Measurements from ENCODE around the gene ZNF691. TPM values are rescaled to one million over a fixed set of nuclear protein-coding genes. Genes with fewer than 3 reads are reported as not detected.

Gene ZNF691
- polyA plus RNA-seq (2012; ENCODE audit: insufficient read length, low read depth): 11.0 TPM

GRCh38 chr1:42846257-42847110, at the start of gene ZNF691:
ZNF691 (plus strand) TSS chr1:42846613; CDS start chr1:42849659, 3,046 bp downstream.
- TF ChIP-seq TAF1 (IDR thresholded peaks at IDR 0.05; ENCODE audit: borderline replicate concordance, insufficient read depth, low read length) (peak; percentile 59; the same call in 1 of the 2 replicates), FOXP2 (optimal IDR thresholded peaks at IDR 0.05; ENCODE audit: borderline replicate concordance, extremely low read depth, extremely low read length, insufficient read depth) (no peak), REST (IDR thresholded peaks at IDR 0.05; ENCODE audit: insufficient read depth in 1 of 2, low read depth in 2 of 2, low read length in 2 of 2) (0 out of 4 replicates have a peak, but pooled peaks of 1 of the 2 experiments have one; percentile 5), POLR2AphosphoS5 (IDR thresholded peaks at IDR 0.05; ENCODE audit: low read depth, low read length) (peak; percentile 87), SIN3A (IDR thresholded peaks at IDR 0.05; ENCODE audit: borderline replicate concordance, insufficient read depth, low read length) (no peak)

- TF ChIP-seq POLR2AphosphoS5 (IDR thresholded peaks at IDR 0.05; ENCODE audit: low read depth, low read length): no peak
- TF ChIP-seq FOXP2 (optimal IDR thresholded peaks at IDR 0.05; ENCODE audit: borderline replicate concordance, extremely low read depth, extremely low read length, insufficient read depth): no peak
- TF ChIP-seq SIN3A (IDR thresholded peaks at IDR 0.05; ENCODE audit: borderline replicate concordance, insufficient read depth, low read length): no peak
- no peak for TF ChIP-seq TAF1 (IDR thresholded peaks at IDR 0.05; ENCODE audit: borderline replicate concordance, insufficient read depth, low read length)
- no peak for TF ChIP-seq REST (IDR thresholded peaks at IDR 0.05; ENCODE audit: insufficient read depth in 1 of 2, low read depth in 2 of 2, low read length in 2 of 2)
These were observed 49.0 kb upstream of the ZNF691 start for GRCh38 chr1:42797414-42797813.

GRCh38 chr1:42797979-42798378, 48.4 kb upstream of the ZNF691 start:
- TF ChIP-seq TAF1 (IDR thresholded peaks at IDR 0.05; ENCODE audit: borderline replicate concordance, insufficient read depth, low read length): no peak
- TF ChIP-seq POLR2AphosphoS5 (IDR thresholded peaks at IDR 0.05; ENCODE audit: low read depth, low read length): no peak
- no peak for TF ChIP-seq SIN3A (IDR thresholded peaks at IDR 0.05; ENCODE audit: borderline replicate concordance, insufficient read depth, low read length)
- TF ChIP-seq REST (IDR thresholded peaks at IDR 0.05; ENCODE audit: insufficient read depth in 1 of 2, low read depth in 2 of 2, low read length in 2 of 2): no peak
- TF ChIP-seq FOXP2 (optimal IDR thresholded peaks at IDR 0.05; ENCODE audit: borderline replicate concordance, extremely low read depth, extremely low read length, insufficient read depth): no peak

GRCh38 chr1:42801832-42802473, 44.5 kb upstream of the ZNF691 start:
- TF ChIP-seq TAF1 (IDR thresholded peaks at IDR 0.05; ENCODE audit: borderline replicate concordance, insufficient read depth, low read length) (no peak), POLR2AphosphoS5 (IDR thresholded peaks at IDR 0.05; ENCODE audit: low read depth, low read length) (no peak), REST (IDR thresholded peaks at IDR 0.05; ENCODE audit: insufficient read depth in 1 of 2, low read depth in 2 of 2, low read length in 2 of 2) (no peak)
